ENCODE data around the gene TRABD2B.

Gene TRABD2B

DNA sequence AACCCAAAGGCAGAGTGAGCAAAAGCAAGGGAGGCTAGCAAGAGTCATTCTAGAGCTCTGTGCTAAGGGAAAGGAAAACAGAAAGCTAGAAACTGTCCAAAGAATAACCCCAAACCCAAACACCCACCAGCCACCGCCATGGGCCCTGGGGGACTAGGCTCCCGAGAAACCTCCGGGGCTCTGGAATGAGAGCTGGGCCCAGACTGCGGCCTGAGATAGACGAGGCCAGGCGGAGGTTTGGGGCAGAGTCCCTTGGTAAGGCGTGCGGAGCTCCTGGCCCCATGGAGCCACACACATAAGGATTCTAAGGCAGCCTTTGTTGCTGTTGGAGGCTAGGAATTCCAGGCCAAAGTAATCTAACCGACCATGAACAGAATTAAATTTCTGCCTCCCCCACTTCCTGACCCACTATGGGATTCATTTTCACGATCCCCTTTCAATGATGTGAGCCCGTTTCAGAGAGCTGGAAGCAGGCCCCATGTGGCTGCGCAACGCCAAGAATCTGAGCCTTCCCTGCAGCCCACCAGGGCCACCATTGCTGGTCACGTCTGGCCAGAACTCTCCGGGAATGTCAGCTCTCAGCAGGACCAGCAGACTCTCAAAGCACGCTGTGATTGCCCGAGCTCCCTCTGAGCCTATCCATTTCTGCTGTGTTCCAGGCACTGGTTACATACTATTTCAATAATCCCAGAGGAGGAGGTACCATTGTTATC, 145.0 kb downstream of the TRABD2B start:
- H3K4me3 ChIP-seq (ENCODE audit: low read length), result no peak overlapping the region
- no peak for DNase-seq (ENCODE audit: low read depth)
- TF ChIP-seq, protein P1, sequence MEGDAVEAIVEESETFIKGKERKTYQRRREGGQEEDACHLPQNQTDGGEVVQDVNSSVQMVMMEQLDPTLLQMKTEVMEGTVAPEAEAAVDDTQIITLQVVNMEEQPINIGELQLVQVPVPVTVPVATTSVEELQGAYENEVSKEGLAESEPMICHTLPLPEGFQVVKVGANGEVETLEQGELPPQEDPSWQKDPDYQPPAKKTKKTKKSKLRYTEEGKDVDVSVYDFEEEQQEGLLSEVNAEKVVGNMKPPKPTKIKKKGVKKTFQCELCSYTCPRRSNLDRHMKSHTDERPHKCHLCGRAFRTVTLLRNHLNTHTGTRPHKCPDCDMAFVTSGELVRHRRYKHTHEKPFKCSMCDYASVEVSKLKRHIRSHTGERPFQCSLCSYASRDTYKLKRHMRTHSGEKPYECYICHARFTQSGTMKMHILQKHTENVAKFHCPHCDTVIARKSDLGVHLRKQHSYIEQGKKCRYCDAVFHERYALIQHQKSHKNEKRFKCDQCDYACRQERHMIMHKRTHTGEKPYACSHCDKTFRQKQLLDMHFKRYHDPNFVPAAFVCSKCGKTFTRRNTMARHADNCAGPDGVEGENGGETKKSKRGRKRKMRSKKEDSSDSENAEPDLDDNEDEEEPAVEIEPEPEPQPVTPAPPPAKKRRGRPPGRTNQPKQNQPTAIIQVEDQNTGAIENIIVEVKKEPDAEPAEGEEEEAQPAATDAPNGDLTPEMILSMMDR (IDR thresholded peaks at IDR 0.05; ENCODE audit: insufficient read depth, low read depth, low read length, missing control alignments), result no peak

DNA sequence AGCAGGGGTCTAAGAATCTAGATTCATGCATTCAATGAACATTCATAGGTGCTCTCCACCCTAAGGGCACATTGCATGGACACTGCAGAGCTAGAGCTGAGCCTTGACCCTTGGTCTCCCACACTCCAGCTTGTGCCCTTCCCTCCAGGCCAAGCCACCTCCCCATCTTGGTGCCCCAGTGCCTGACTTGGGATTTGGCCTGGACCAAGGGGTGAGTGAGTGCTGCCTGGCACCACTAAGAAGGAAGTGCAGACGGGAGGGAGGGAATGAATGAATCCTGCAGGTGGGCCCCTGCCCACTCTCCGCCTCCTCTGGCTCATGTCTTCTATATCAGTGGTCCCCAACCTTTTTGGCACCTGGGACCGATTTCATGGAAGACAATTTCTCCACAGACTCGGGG, 146.7 kb downstream of the TRABD2B start:
- TF ChIP-seq, protein P1 (IDR thresholded peaks at IDR 0.05; ENCODE audit: insufficient read depth, low read depth, low read length, missing control alignments), result no peak
- H3K4me3 ChIP-seq (ENCODE audit: low read length), result no peak overlapping the region
- DNase-seq (ENCODE audit: low read depth), result no peak

DNA sequence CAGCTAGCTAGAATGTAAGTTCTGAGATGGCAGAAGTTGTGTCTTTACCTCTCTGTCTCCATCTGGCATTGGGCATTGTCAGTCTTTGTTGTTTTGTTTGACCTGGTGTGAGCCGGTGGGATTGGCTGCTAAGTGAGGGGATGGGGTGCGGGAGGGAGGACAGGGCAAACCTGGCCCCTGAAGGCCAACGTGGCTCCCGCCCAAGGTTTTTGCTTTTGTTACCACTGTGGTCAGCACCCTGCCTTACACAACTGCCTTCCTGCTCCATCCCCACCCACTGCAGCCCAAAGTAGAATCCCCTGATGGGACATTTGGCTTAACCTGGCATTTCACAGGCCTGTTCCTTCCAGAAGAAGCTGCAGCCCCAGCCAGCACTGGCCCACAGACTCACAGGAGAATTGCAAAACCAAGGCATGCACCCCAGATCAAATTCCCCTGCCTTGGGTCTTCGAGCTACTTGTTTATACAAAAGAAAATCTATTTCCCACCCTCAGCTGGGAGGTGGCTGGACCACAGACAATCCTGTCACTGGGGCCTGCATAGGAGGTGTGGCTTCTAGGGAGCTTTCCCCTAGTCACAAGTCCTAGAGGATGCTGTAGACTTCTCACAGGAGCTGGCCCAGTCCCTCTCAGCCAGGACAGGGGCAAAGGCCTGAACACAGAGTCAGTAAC, 147.5 kb downstream of the TRABD2B start:
- TF ChIP-seq, protein P1 (IDR thresholded peaks at IDR 0.05; ENCODE audit: insufficient read depth, low read depth, low read length, missing control alignments), result no peak
- DNase-seq (ENCODE audit: low read depth), result no peak
- no peak overlapping the region for H3K4me3 ChIP-seq (ENCODE audit: low read length)

DNA sequence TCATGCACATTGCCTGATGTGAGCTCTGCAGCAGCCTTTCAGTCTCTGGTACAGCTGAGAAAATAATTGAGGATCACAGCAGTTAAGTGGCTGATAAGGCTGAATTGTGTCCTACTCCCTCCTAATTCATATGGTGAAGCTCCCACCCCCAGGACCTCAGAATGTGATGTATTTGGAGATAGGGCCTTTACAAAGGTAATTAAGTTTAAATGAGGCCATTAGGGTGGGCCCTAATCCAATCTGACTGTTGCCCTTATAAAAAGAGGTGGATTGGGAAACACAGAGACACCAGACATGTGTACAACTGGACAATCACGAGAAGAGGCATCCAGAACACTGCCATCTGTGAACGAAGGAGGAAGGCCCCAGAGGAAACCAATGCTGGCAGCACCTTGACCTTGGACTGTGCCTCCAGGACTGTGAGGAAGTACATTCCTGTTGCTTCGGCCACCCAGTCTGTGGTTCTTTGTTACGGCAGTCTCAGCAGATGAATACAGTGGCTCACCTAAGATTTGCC, 148.1 kb downstream of the TRABD2B start:
- DNase-seq (ENCODE audit: low read depth), result no peak
- TF ChIP-seq, protein P1 (IDR thresholded peaks at IDR 0.05; ENCODE audit: insufficient read depth, low read depth, low read length, missing control alignments), result no peak
- H3K4me3 ChIP-seq (ENCODE audit: low read length), result no peak overlapping the region

DNA sequence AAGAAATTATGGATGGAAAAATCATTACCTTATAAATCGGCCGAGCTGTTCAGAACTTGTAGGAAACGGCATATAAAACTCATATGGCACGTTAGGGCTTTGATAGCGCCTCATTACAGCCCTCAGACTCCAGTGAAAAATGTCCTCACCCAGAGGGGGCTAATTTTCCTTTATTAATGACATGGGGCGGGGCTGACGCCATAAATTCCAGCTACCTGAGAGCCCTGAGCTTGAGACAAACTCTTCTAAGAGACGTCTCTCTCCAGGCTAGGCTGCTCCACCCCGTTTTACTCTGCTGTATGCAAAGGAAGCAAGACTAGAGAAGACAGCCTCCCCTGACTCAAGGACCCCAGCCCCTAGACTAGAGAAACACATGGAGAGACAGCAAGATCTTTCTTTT, 149.4 kb downstream of the TRABD2B start:
- TF ChIP-seq, protein P1 (IDR thresholded peaks at IDR 0.05; ENCODE audit: insufficient read depth, low read depth, low read length, missing control alignments), result no peak
- no peak overlapping the region for H3K4me3 ChIP-seq (ENCODE audit: low read length)
- DNase-seq (ENCODE audit: low read depth), result no peak

DNA sequence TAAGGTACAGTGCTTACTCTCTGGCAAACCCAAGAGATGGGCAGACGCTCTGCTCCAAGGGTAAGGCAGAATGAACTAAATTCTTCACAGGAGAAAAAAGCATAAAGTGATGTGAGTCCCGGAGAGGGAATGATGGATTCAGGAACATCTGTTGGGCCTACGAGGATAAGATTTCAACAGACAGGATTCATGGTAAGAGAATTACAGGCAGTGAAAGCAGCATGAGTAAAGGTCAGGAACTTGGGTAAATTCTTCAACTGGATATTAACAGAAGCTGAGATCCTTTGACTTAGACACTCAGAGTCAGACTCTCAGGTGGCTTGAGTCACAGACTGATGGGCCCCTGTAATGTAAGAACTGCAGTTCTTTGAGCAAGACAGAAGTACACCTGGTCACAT, 152.6 kb downstream of the TRABD2B start:
- H3K4me3 ChIP-seq (ENCODE audit: low read length), result no peak overlapping the region
- TF ChIP-seq, protein P1 (IDR thresholded peaks at IDR 0.05; ENCODE audit: insufficient read depth, low read depth, low read length, missing control alignments), result no peak
- no peak for DNase-seq (ENCODE audit: low read depth)
